Effector memory CD4-positive, alpha-beta T cell (primary cell): ENCODE measurements around the gene HCRTR1.

Experiments
- DNase-seq, 3 donors: peaks; one replicate each; pipeline ENCODE4 v3.0.0-alpha.2; 2020
- H3K27ac ChIP-seq: 2 replicates; pipeline ENCODE4 v1.7.0; 2013; ENCODE audit warnings: mild to moderate bottlenecking, low read length, moderate library complexity; ENCODE audit not compliant: insufficient read depth, poor library complexity, severe bottlenecking
- H3K27me3 ChIP-seq: replicated peaks from 2 replicates; pipeline ENCODE4 v1.7.0; 2013; ENCODE audit warnings: mild to moderate bottlenecking, low read length; ENCODE audit not compliant: insufficient read depth, control insufficient read depth, poor library complexity, severe bottlenecking
- H3K36me3 ChIP-seq: 2 replicates; pipeline ENCODE4 v1.7.0; 2013; ENCODE audit warnings: mild to moderate bottlenecking, low read length, moderate library complexity; ENCODE audit not compliant: control insufficient read depth, insufficient read depth
- H3K4me1 ChIP-seq: 2 replicates; pipeline ENCODE4 v1.7.0; 2013; ENCODE audit warnings: low read length, mild to moderate bottlenecking; ENCODE audit not compliant: control insufficient read depth, insufficient read depth, poor library complexity, severe bottlenecking
- H3K4me3 ChIP-seq: 2 replicates; pipeline ENCODE4 v1.7.0; 2013; ENCODE audit warnings: low read length, low read depth, mild to moderate bottlenecking; ENCODE audit not compliant: insufficient read depth, poor library complexity, severe bottlenecking
- H3K9me3 ChIP-seq: 2 replicates; pipeline ENCODE4 v1.7.0; 2013; ENCODE audit warnings: mild to moderate bottlenecking, low read length, moderate library complexity; ENCODE audit not compliant: control insufficient read depth

HCRTR1 gene

DNA sequence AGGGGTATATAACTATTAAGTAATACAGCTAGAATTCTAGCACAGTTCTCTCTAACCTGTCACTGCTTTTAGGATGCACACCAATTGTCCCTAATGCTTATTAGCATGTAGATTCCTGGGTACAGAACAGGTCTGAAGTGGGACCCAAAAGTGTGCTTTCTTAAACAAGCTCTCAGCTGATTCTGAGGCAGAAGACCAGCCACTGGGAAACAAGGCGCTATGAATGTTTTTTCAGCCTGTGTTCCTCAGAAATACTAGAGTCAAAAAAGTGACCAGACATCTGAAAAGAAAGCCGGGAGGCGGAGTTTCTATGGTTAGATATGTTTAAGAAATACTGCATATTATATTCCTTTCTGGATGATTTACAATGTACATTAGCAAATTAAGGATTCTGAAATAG lies 25.4 kb downstream of the HCRTR1 start:
- no peak overlapping the region for H3K27ac ChIP-seq

DNA sequence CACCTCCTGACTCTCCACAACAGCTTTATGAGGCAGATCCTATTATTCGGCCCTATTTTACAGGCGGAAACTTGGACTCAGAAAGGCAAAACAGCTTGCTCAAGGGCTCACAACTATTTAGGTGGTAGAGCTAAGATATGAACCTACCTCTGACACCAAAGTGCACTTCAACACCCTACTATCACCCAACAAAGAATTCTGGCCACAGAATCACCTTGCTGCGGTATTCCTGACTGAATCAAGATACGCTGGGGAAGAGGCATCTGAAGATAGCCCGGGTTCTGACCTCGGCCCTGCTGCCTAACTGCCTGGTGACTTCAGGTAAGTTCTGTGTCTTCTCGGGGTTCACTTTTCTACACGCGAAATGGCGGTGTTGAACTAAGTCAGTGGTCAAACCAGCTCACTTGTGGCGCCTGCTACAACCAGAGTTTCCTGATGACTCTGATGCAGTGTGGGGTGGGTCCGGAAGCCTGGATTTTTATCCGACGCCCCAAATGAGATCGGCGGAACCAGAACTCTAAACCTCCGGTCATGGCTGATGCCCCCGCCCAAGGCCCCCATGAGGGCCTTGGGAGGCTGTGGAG lies 26.6 kb downstream of the HCRTR1 start:
- Histone ChIP-seq H3K27ac (peak overlapping the region; percentile 100), H3K27me3 (no peaks in the 10 kb centered on the region), H3K36me3 (peaks cover 4% of the 10 kb centered on the region), H3K4me1 (peaks cover 8% of the 10 kb centered on the region), H3K4me3 (peak overlapping the region; percentile 98), H3K9me3 (no peaks in the 10 kb centered on the region)
- DNase-seq: peak in 1 of 3 donors; percentile 55

More for the DNA sequence above, 25.4 kb downstream of the HCRTR1 start:
- Histone ChIP-seq H3K4me3 (no peak overlapping the region), H3K4me1 (peaks cover 8% of the 10 kb centered on the region), H3K27me3 (no peaks in the 10 kb centered on the region), H3K9me3 (no peaks in the 10 kb centered on the region), H3K36me3 (peaks cover 4% of the 10 kb centered on the region)
- DNase-seq: no peak

DNA sequence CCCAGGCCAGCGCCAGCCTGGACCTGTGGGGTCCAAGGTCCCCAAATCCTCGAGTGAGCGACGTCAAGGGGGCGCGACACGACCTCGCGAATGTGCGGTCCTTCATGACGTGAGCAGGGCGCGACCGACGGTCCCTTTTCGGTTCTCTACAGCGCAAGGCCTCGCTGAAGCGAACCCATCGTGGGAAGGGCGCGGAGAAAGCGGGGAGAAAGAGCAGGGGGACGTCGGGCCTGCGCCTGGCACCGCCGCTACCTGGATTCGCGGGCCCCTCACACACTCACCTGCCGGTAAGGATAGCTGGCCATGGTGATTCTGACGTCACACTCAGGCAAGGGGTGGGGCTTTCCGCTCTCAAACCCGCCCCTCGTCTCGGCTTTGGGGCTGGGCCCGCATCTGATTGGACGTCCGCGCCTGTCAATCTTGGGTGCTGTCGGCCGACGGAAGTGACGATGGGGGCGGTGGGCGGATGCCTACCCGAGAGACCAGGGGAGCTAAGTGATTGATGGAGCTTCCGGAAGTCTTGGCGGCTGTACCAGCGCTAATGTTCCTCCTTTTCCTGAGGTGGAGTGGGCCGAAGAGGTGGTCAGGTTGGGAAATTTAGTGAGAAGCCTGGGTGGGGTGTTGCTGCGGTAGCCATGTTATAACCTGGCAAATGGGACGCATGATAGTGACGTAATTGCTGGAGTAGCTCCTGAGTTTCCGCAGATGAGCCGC lies 27.2 kb downstream of the HCRTR1 start, which contains the start of gene PEF1:
Gene PEF1, minus strand, starts transcription at position 317 of the 714 bp plus-strand sequence. Its CDS starts 12 bp downstream, at position 305.
- Histone ChIP-seq H3K36me3 (peaks cover 4% of the 10 kb centered on the region), H3K9me3 (no peaks in the 10 kb centered on the region), H3K27ac (peak within 1 kb of the TSS; percentile 100), H3K4me1 (peaks cover 8% of the 10 kb centered on the region), H3K4me3 (peak within 1 kb of the TSS; percentile 98), H3K27me3 (no peaks in the 10 kb centered on the region)
- peak; percentile 98 to 99 (median 98) for DNase-seq

DNA sequence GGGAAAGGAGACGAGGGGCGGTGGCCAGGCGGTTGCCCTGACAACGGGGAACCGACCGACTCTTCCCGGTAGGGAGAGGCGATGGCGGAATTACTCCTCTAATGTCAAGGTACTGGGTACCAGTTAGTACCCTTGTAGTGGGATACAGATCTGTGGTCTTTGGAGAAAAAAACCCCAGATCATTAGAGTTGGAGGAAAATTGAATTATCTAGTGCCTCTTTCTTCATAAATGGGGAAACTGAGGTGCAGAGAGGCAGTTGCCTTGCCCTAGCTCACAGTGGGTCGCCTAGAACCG lies 27.7 kb downstream of the HCRTR1 start:
- DNase-seq: no peak
- Histone ChIP-seq H3K9me3 (no peaks in the 10 kb centered on the region), H3K27ac (peak overlapping the region; percentile 100), H3K4me1 (peaks cover 8% of the 10 kb centered on the region), H3K36me3 (peaks cover 4% of the 10 kb centered on the region), H3K4me3 (peak overlapping the region; percentile 98), H3K27me3 (no peaks in the 10 kb centered on the region)

DNA sequence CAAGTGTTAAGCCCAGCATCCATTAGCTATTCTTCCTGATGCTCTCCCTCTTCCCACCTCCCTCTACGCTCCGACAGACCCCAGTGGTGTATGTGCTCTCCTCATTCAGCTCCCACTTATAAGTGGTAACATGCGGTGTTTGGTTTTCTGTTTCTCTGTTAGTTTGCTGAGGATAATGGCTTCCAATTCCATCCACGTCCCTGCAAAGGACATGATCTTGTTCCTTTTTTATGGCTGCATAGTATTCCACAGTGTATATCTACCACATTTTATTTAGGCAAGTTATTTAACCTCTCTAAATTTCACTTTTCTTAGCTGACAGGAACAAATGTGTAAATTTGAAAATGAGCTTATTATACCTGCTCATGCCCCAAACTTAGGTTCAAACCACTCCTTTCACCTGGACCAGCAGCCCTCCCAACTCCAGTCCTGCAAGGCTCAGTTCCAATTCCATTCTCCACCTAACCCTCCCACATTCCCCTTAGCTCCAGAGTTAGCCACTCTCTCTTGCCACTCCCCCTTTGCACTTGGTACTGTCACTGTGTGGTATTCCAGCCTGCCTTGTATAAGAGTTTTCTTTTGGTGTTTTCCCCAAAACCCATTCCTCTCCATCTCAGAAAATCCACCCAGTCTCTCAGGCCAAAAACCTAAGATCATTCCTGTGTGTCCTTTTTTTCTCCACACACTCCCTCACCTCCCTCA lies 28.9 kb downstream of the HCRTR1 start:
- no peak overlapping the region for H3K4me3 ChIP-seq
- H3K27ac ChIP-seq: no peak overlapping the region
- H3K36me3 ChIP-seq: peaks cover 4% of the 10 kb centered on the region
- no peaks in the 10 kb centered on the region for H3K27me3 ChIP-seq
- DNase-seq: no peak
- H3K4me1 ChIP-seq: peaks cover 8% of the 10 kb centered on the region
- no peaks in the 10 kb centered on the region for H3K9me3 ChIP-seq

DNA sequence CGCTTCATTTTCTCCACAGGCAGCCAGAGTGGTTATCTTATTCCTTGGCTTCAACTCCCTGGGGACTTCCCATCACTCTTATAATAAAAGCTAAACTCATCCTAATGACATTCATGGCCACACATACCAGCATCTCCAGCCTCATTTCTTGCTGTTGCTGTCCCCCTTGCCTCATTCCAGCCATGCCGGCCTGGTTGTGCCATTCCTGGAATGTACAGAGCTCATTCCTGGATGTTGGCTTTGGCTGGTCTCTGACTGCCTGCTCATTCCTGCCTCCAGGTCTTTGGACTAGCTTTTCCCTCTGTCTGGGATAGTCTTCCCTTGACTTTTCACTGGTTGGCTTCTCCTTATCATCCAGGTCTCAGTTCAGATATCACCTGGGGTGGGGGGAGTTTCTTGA lies 29.6 kb downstream of the HCRTR1 start:
- no peak overlapping the region for H3K27ac ChIP-seq
- H3K4me1 ChIP-seq: peaks cover 8% of the 10 kb centered on the region
- H3K36me3 ChIP-seq: peaks cover 4% of the 10 kb centered on the region
- no peak overlapping the region for H3K4me3 ChIP-seq
- DNase-seq: no peak
- H3K9me3 ChIP-seq: no peaks in the 10 kb centered on the region
- no peaks in the 10 kb centered on the region for H3K27me3 ChIP-seq

DNA sequence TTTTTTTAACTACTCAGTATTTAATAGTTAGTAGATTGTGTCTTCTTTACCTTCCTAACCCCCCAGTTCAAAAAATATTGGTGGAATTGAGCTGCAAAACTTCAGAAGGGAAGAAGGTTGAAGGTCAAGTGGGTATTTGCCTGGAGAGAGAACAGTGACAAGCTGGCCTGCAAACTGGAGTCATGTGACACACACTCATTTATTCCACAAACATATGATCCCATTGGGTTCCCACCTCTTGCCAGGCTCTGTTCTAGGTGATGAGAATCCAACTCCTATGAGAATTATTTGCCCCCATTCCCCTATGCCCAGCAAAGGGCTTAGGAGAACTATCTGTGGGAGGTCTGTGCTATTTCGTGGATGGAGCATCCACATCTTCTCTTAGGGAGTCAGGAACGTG lies 30.7 kb downstream of the HCRTR1 start:
- H3K27me3 ChIP-seq: no peaks in the 10 kb centered on the region
- H3K27ac ChIP-seq: no peak overlapping the region
- no peak overlapping the region for H3K4me3 ChIP-seq
- H3K36me3 ChIP-seq: peaks cover 4% of the 10 kb centered on the region
- H3K4me1 ChIP-seq: peaks cover 8% of the 10 kb centered on the region
- DNase-seq: no peak
- H3K9me3 ChIP-seq: no peaks in the 10 kb centered on the region

DNA sequence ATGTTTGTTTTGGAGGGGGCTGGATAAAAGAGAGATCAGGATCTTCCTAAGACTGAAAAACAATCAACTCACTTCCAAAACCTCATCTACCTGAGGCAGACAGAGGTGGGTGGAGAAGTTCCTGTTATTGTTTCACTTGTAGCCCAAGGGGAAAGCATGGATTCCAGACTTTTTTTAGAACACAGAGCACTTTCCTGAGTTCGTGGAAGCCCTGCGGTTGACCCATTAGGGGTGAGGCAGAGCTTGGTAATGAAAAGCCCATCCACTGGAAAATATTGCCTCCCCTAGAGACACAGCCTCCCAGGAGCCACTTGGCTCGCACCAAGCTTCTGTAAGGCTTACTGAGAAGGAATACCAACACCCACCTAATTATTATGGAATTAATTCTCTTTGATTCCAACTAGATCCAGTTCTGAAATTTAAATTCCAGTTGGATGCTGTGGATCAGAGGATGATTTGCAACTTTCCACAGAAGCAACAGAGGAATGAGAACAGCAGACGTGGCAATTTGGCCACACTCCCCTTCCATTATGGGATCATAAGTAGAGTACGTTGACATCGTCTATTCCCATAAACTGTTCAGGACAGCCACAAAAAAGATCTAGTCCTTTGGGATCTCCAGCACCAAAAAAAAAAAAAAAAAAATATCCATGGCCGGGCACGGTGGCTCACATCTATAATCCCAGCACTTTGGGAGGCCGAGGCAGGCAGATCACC lies 31.3 kb downstream of the HCRTR1 start:
- DNase-seq: no peak
- Histone ChIP-seq H3K4me1 (peaks cover 2% of the 10 kb centered on the region), H3K9me3 (no peaks in the 10 kb centered on the region), H3K36me3 (peaks cover 4% of the 10 kb centered on the region), H3K27ac (no peak overlapping the region), H3K27me3 (no peaks in the 10 kb centered on the region), H3K4me3 (no peak overlapping the region)

DNA sequence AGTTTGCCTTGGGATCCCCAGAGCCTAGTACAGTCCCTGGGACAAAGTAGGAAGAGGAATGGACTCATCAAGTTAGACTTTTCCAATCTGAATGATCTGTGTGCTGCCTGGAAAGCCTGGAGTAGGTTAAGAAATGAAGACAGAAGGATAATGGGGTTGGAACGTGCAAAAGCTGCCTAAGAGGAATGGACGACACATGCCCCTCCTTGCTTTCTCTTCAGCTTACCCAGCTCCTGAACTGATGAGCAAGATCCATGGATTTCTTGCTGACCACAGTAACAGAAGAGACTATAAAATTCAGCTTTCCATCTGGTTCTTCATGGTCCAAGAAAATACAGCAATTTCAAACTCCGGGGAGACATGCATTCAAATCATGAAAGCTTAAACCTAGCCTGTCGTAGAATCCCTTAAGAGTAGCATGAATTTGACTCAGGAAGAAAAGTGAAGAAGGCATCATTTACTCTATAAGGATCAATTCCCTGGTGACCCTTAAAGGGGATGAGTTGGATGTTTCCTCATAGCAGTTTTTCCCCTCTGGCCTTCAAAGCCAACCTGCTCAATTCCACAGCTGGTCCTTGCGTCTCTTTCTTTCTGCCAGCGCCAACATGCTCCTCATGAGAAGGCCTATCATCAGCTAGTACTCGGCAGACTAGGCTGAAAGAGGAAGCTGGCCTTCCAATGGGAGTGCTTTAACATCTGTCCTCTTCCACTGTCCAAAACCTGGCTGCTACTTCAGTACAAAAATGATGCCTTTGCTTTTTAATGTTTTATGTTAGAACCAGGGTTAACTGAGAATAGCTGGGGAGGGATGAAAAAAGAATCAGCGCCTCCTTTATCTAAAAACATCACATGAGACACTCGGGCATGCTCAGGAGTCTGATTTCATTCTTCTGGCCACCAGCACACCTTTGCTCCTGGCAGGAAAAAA lies 32.9 kb downstream of the HCRTR1 start:
- Histone ChIP-seq H3K27ac (no peak overlapping the region), H3K9me3 (no peaks in the 10 kb centered on the region), H3K4me3 (no peak overlapping the region), H3K27me3 (no peaks in the 10 kb centered on the region), H3K36me3 (no peaks in the 10 kb centered on the region), H3K4me1 (no peaks in the 10 kb centered on the region)
- no peak for DNase-seq
